PC-3 (cell line): ENCODE measurements around the gene PFKL.

Source experiments
- CTCF ChIP-seq: fragments of 300-600 bp; sonication (generic); conservative IDR thresholded peaks from 2 replicates; pipeline ENCODE4 v1.5.1; 2017; ENCODE audit warnings: antibody characterized with exemption, low read depth, mild to moderate bottlenecking, low read length
- EZH2 ChIP-seq: fragments of 300-600 bp; sonication (generic); IDR thresholded peaks from one replicate; pipeline ENCODE4 v1.6.1; 2017; ENCODE audit warnings: antibody characterized with exemption, mild to moderate bottlenecking, low read length; ENCODE audit not compliant: unreplicated experiment
- EZH2phosphoT487 ChIP-seq: fragments of 300-600 bp; sonication (generic); IDR thresholded peaks from 2 replicates; pipeline ENCODE4 v1.6.1; 2018; ENCODE audit warnings: mild to moderate bottlenecking, antibody characterized with exemption, low read length, borderline replicate concordance

DNA sequence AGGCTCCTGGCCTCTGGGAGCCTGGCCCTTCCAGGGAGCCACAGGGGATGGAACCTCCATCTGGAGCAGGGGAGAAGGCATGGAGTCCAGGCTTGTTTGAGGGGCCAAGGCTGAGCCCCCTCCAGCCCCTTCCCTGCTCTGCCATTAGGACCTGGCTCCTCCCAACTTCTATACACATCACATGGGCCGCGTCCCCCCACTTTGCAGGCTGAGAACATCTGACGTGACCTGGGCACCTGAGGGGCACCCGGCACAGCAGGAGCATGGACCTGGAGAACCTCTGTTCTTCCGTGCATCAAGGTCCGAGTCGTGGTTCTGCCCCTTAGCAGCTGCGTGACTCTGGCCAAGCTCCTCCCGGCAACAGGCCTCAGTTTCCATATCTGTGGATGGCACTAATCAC is 18.1 kb upstream of the PFKL start:
- no peak for TF ChIP-seq CTCF
- no peak for TF ChIP-seq EZH2phosphoT487
- no peak for TF ChIP-seq EZH2
